Measurements from ENCODE around the gene FHOD3.
"Not testable (repeated sequence)": the region's sequence is repeated elsewhere in the genome, so short reads cannot be mapped to it uniquely, and the experiment has no call there.

Gene FHOD3

DNA sequence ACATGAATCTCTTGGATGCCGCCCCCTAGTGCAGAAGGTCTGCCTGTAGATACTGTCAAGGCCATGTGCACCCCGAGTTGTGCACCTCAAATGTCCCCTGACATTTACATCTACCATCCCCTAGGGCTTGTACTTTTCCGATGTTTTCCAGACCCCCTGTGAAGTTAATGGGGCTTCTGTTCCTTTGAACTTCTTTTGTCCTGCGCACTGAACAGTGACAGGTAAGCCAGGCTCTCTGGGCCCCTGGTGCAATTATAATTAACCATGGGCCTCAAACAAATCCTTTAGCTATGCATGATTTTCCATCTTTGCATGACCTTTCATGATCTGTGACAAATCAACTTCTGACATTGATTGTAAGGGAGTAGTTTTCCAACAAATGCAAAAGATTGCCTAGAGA is 158.4 kb downstream of the FHOD3 start:
- no peak for DNase-seq

DNA sequence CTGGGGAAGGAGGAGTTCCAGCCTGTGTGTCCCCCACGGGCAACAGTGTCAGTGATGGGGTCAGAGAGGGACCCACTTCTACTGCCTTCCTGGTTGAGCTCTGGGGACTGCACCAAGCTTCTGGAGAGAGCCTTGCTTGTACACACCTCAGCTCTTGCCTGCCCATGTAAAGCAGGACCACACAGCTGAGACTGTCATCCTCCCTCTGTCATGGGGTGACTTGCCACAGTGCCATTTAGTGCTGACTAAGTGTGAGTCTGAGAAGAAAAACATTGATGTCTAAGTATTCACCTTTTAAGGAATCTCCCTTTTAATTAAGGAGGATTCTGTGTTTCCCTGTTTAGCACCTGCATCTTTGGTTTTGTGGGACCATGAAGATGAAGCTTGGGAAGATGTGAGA is 159.1 kb downstream of the FHOD3 start:
- no peak for DNase-seq

DNA sequence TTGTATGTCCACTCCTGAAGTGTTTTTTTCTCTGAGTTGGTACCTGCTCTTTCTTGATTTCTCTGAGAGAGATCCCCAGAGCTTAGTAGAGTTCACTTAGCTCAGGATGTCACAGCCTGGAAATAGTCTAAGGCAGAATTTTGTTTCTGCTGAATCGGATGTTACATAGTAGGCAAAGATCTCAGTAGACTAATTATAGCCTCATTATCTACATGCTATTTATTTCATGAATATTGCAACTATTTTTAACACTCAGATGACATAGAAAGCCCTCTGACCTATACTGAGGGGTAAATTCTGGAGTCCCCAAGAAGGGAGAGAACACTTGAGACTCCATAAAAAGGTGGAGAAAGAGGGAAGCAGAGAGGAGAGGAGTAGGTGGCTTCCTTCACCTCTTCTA is 160.2 kb downstream of the FHOD3 start:
- no peak for DNase-seq

- DNase-seq, result no peak
Measured at GRCh38 chr18:36458306-36458705, 160.8 kb downstream of the FHOD3 start.

- DNase-seq, result no peak
Measured at GRCh38 chr18:36459203-36459602, 161.7 kb downstream of the FHOD3 start.

DNA sequence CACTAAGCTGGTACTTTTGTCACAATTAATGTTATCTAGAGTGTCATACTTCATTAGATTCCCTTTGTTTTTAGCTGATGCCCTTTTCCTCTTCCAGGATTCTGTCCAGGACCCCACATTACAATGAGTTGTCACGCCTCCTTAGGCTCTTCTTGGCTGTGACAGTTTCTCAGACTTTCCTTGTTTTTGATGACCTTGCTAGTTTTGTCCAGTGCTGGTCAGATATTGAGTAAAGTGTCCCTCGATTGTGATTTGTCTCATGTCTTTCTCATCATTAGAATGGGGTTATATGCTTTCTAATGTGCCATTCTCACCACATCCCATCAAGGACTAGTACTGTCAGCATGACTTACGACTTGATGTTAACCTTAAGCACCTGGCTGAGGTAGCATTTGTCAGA is 162.3 kb downstream of the FHOD3 start:
- no peak for DNase-seq

- no peak for DNase-seq
Measured at GRCh38 chr18:36460324-36460850, 162.9 kb downstream of the FHOD3 start.

GRCh38 chr18:36460854-36461253 is 163.3 kb downstream of the FHOD3 start:
- no peak for DNase-seq

DNA sequence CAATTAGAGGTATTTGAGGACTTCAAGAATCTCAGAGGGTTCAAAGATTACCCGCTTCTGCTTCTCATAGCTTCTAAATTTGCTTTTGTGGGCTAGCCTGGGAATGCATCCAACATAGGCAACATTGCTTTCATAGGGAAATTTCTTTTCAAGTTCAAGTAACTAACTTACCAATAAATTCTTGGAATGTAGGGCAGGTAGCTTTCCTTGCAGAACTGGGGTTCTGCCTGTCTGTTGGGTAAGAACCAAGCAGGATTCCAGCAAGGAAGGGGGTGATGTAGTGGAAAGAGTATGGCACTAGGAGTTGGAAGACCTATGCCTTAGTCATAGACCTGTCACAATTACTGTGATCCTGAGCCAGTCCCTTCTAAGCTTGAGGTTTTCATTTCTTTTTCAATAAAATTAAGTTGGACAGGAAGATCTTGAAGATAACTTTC is 164.1 kb downstream of the FHOD3 start:
- DNase-seq, result no peak

DNA sequence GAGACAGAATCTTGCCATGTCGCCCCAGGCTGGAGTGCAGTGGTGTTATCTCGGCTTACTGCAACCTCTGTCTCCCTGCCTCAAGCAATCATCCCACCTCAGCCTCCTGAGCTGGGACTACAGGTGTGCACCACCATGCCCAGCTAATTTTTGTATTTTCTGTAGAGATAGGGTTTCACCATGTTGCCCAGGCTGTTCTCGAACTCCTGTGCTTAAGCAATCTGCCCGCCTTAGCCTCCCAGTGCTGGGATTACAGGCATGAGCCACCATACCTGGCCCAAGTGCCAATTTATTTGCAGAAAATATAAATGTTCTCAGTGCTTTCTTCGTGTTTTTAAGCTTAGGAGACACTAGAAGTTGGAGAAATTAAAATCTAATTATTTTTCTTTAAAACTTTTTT is 166.0 kb downstream of the FHOD3 start:
- DNase-seq, result not testable (repeated sequence)

DNA sequence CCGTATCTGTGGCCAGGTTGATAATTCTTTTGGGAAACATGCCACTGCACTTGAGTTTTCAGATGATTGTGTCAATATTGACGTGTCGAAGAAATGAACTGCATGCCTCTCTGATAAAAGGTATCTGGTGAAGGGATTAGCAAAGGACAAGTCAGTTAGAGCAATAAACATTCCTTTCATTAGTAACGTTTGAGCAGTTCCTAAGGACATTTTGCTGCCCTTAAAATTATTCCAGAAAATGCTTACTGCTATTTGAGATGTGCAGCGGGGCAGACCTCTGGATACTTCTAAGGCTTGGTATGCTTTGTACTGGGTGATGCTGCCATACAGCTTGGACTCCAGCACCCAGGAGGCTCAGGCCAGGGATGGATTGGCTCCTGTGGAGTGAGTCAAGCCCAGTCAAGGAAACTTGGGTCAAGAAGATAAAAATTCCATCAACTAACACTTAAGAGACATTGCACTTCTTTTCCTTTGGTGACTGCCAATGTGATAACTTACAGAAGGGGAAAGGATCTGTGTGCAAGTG is 166.7 kb downstream of the FHOD3 start:
- no peak for DNase-seq

DNA sequence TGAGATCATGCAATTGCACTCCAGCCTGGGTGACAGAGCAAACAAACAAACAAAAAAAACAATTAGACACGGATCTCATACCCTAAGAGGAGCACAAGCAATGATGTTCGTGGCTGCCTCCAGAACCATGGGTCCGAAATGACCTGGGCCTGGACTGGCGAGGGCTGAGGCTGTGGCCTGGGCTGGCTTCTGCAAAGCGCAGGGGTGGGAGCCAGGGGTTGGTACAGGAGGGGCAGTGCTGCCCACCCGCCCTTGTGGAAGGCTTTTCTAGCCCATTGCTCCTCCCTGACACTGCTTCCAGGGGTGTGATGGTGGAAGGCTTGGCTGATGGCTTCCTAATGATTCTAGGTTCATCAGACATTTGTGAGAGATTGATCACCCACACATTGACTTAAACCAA is 167.8 kb downstream of the FHOD3 start:
- DNase-seq, result no peak

GRCh38 chr18:36465970-36466369 is 168.5 kb downstream of the FHOD3 start:
- no peak for DNase-seq

GRCh38 chr18:36467614-36468013 is 170.1 kb downstream of the FHOD3 start:
- DNase-seq, result no peak

DNA sequence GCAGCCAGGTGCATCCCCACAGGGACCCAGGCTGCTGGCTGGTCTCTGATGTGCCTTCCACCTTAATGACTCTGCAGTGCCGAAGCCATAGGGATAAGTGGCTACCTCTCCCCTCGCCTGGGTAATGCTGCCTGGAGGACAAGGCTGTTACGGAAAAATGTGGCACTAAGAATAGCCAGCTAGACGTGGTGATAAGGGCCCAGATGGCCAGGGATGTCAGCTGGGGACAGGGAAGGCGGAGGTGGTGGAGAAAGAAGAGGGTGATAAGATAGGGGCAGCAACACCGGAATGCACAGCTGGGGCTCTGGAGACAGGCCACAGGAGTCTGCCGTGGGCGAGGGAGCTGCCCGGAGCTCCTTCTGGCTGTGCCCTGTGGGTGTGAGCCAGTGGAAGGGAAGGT is 170.6 kb downstream of the FHOD3 start:
- no peak for DNase-seq

DNA sequence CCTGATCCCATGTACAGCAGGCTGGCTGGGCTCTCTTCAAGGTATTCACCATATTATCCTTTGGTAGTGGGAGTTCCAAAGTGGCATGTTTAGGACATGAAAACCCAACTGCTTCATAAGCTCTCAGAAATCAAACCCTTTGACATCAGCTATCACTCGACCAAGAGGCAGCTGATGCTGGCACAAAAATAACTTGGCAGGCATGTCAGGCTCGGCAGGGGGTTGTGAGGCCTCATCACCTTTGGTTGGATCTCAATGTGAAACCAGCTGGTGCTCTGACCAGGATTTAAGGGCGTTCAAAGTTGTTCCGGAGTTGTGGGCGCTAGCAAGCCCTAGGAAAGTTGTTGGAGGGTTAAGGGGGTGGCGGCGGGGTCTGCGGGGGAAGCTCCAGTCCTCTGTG is 171.9 kb downstream of the FHOD3 start:
- no peak for DNase-seq

GRCh38 chr18:36470896-36471295 is 173.4 kb downstream of the FHOD3 start:
- DNase-seq, result no peak

DNA sequence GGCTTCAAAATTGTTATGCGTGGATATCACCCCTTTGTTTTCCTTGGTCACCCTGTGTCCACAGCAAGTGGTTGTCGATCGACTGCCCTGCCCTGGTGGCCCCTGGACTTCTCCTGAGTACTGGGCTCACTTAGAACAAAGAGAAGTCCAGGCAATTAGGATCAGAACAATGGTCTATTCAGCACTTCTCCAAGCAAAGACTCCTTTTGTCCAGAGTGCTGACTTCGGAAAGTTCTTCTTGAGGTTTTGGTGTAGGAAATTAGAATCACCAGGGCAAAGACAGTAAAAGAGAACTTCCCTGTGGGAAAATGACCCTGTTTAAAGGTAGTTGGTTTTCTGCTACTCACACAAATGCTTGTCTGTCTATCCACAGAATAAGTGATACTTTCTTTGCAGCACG is 173.9 kb downstream of the FHOD3 start:
- DNase-seq, result no peak

- DNase-seq, result no peak
Measured at GRCh38 chr18:36476433-36476832, 178.9 kb downstream of the FHOD3 start.

DNA sequence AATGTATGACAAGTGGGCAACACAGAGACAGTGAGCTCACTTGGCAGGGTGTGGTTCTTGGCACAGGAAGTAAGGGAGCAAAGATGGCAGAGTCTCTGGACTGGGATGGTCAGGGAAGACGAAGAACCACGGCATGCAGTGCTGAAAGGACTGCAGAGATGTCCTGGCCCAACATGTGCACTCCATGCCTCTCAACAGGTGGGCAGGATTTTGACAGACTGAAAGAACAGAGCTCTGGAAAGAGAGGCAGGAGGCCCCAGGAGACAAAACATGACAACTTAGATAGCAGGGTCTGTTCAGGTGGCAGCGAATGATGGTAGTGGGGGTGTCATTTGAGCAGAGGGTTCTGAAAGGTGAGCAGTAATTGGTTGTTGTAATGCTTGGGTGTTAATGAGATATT is 180.3 kb downstream of the FHOD3 start:
- DNase-seq, result no peak

DNA sequence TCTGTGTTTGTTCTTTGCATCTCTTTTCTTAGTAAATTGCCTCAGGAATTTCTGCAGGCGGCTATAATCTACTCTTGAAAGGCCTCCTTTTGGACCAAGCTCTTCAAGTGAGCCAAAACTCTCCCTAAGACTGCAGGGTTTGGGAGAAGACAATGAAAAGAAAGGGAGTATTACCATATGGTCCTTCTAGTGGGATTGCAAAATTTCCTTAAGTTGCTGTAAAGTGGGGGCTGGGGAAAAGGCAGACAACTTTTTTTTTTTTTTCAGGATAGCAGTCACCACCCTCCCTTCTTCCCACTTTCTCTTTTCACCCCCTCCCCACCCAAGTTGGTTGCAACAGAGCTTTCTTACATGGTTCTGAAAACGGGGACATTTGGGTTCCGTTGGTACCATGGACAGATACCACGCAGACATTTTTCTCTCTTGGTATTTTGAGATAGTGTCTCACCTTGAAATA is 183.7 kb downstream of the FHOD3 start:
- DNase-seq, result no peak

DNA sequence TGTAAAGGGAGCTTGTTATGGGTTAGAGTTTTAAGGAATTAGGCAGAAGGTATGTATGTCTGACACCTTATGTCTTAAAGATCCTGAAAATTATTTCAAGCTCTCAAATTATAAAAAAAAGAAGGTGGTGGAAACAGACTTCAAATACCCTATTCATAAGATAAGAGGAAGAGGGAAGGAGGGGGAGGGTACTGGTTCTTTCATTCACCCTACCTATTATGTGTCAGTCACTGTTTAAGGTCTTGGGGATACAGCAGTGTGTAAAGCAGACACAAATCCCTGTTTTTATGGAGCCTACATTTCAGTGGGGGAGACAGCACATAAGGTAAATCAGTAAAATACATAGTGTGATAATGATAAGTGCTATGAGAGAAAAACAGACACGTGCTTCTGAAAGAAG is 184.4 kb downstream of the FHOD3 start:
- DNase-seq, result no peak

DNA sequence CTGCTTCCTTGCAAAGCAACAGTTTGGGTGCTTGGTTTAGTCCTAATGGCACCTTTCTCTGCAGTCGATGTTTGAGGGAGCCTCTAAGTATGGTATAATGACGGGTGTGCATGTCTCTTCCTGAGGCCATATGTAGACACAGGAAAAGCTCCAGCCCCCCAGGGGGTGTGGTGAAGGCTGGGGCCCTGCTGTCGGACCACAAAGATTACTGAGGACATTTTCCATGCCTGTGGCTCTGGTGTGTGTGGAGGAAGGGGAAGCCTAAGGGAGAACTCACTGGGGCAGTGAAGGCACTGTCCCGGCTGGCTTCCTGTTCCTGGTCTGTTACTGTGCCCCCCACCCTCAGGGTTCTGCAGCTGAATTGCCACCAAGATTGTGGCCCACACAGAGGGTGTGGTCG is 187.1 kb downstream of the FHOD3 start:
- DNase-seq, result no peak

DNA sequence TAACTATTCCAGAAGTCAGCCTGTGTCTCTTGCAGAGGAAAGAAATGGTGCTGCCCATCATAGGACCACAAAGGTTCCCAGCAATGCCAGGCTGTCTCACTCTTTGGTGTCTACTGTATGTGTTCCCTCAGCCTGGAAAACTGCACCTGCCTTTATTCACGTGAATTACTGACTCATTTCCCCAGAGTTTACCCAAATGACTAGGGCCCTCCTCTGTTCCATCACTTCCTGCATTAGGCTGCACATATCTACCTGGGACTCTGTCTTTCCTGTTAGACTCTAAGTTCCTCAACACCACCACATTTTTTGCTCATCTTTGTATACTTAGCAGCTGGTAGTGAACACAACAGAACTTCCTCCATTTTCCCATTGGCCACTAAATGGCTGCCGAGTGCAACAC is 188.3 kb downstream of the FHOD3 start:
- no peak for DNase-seq

- no peak for DNase-seq
Measured at GRCh38 chr18:36488131-36488530, 190.6 kb downstream of the FHOD3 start.

DNA sequence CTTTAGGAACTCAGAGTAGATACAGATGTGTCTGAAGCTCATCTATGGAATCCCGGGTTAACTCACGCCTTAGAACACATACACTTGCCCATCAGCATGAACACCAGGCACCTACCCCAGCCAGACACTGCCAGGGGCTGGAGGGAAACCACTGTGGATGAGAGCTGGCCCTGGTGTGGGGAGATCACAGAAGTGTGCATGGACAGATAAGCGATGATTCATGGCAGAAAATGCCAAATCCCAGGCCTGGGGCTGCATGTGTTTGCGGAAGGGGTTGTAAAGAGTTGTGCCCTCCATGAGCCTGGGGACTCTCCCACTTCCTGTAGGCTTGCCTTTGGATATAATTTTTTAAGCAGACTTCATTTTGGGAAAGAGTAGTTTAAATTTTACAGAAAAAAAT is 193.4 kb downstream of the FHOD3 start:
- no peak for DNase-seq
